ENCODE data around the gene RNASEH1. TPM values are rescaled to one million over a fixed set of nuclear protein-coding genes. Genes with fewer than 3 reads are reported as not detected.
A peak's percentile ranks its signal among the peaks of the same experiment; 100 is the strongest.
"Not testable (repeated sequence)": the region's sequence is repeated elsewhere in the genome, so short reads cannot be mapped to it uniquely, and the experiment has no call there.

RNASEH1 gene
- total and polyA plus RNA-seq, 7 experiments from 2014 or later: 17.6 to 37.6 (median 23.9) TPM

DNA sequence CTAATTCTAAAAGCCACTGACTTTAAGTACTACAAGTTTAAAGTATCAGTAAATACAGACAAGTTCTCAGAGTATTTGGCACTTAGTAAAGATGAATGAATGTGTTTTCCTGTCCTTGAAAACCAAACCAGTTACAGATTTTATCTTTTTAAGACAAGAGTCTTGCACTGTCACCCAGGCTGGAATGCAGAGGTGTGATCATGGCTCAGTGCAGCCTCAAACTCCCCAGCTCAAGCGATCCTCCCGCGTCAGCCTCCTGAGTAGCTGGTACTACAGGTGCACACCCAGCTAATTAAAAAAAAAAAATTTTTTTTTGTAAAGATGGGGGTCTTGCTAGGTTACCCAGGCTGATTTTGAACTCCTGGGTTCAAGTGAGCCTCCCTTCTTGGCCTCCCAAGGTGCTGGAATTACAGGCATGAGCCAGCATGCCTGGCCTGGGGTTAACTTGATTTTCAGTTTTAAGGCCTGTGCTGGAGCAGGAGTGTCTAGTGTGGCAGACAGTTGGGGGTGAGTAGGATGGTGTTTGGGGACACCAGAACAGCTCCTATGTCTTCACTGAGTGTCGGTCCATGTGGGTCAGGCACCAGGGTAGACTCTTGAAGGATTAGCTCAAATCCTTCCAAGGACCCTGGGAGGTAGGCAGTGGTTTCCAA lies 26.6 kb upstream of the RNASEH1 start:
- intact Hi-C loops (cut with micrococcal nuclease): no loop called here
- ATAC-seq: no peak
- no peaks in the 10 kb centered on the region for H3K4me1 ChIP-seq (ENCODE audit: control insufficient read depth in 2 of 2, insufficient read depth in 2 of 2, low read length in 2 of 2)
- peaks cover 15 to 23% (median 17%) of the 10 kb centered on the region in 3 experiments for H3K36me3 ChIP-seq (ENCODE audit: control insufficient read depth in 2 of 3, insufficient read depth in 3 of 3, low read length in 3 of 3)
- H3K4me3 ChIP-seq (ENCODE audit: low read length): no peak overlapping the region
- no peaks in the 10 kb centered on the region for H3K27me3 ChIP-seq (ENCODE audit: control insufficient read depth in 2 of 2, insufficient read depth in 2 of 2, low read length in 2 of 2)
- no peaks in the 10 kb centered on the region for H3K27me3 Mint-ChIP-seq
- no peak overlapping the region for H3K27ac ChIP-seq (ENCODE audit: low read depth, low read length)
- no peak overlapping the region for H3K4me3 Mint-ChIP-seq
- peaks cover 0 to 1% (median 0%) of the 10 kb centered on the region in 11 donors for H3K9me3 Mint-ChIP-seq
- H3K36me3 Mint-ChIP-seq: peaks cover 0 to 33% (median 9%) of the 10 kb centered on the region in 5 donors
- peak overlapping the region in 2 of 9 donors; percentile 38 to 62 for H3K27ac Mint-ChIP-seq
- CTCF ChIA-PET: no interaction called here
- no peaks in the 10 kb centered on the region for H3K9me3 ChIP-seq (ENCODE audit: control insufficient read depth in 2 of 3, low read length in 3 of 3)
- DNase-seq: no peak
- POLR2A ChIA-PET: interaction anchor here (1.4 kb wide), 2 partner anchors 9 to 206 kb away, joined by 4 to 5 read pairs; partner anchors contain the start of gene EIPR1
- H3K4me1 Mint-ChIP-seq: peaks cover 0 to 9% (median 4%) of the 10 kb centered on the region in 7 donors

DNA sequence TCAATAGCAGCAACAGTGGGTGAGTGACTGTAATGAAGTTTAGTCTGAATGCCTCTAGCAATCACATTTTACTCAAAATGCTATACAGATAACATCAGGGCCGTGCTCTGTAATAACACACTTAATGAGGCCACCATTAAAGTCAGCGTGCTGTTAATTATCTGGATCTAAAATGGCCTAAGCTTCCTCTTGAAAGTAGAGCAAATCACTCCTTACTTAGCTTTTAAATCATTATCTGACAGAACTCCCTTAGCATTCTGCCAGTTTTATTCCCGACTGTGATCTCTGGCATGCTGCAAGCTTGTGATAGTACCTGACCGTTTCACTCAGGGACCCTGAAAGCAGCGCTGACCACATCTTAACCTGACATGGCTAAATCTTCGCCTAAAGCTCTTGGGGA lies 25.9 kb upstream of the RNASEH1 start:
- Mint-ChIP-seq H3K27ac (peak overlapping the region in 1 of 9 donors; percentile 38), H3K9me3 (no peaks in the 10 kb centered on the region), H3K4me3 (no peak overlapping the region), H3K4me1 (peaks cover 5 to 14% (median 7%) of the 10 kb centered on the region in 7 donors), H3K27me3 (no peaks in the 10 kb centered on the region), H3K36me3 (peaks cover 0 to 39% (median 13%) of the 10 kb centered on the region in 5 donors)
- Histone ChIP-seq H3K36me3 (ENCODE audit: control insufficient read depth in 2 of 3, insufficient read depth in 3 of 3, low read length in 3 of 3) (peaks cover 18 to 30% (median 21%) of the 10 kb centered on the region in 3 experiments), H3K9me3 (ENCODE audit: control insufficient read depth in 2 of 3, low read length in 3 of 3) (no peaks in the 10 kb centered on the region), H3K27ac (ENCODE audit: low read depth, low read length) (no peak overlapping the region), H3K4me3 (ENCODE audit: low read length) (no peak overlapping the region), H3K27me3 (ENCODE audit: control insufficient read depth in 2 of 2, insufficient read depth in 2 of 2, low read length in 2 of 2) (no peaks in the 10 kb centered on the region), H3K4me1 (ENCODE audit: control insufficient read depth in 2 of 2, insufficient read depth in 2 of 2, low read length in 2 of 2) (no peaks in the 10 kb centered on the region)
- intact Hi-C loops (cut with micrococcal nuclease): no loop called here
- ChIA-PET CTCF (no interaction called here), POLR2A (interaction anchor here (0.6 to 1.4 kb wide), 3 partner anchors 8 to 206 kb away, joined by 4 to 5 read pairs (median 5); partner anchors contain the start of gene EIPR1)
- no peak for ATAC-seq
- no peak for DNase-seq

DNA sequence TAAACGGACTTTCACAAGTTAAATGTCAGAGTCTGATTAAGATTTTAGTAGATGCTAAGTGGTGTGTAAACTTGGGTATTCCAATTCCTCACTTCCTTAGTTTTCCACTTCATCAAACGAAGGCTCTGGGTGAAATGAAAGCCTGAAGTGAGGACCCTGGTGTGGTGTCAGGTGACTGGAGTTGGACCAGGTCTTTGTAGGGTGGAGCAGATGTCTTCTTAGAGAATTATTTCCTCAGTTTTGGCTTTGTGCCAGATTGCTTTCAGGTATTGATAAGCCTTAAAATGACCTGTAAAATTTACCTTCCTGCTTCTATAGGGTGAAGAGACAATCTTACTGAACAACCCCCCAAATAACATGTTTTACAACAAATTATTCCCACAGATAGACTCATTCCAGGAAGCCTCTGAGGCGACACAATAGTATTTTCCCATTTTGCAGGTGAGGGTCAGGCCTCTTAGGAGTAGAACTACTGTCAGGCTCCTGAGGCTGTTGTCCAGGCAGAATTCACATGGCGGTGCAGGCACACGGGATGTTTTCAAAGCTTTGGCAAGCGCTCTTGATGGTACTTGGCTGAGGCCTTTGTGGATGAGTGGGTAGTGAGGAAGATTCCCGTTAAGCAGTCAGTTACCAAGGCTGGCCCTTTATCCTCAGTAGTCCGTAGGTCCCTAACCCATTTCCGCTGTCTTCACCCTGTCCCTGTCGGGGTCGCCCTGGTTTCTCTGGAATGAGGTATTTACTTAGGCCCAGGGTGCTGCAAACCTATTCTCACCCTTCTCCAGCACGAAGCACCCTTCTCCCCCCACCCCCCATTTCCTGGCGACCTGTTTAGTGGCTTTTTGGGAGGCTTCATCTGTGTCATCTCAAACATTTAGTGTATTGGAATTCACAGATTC lies 23.5 kb upstream of the RNASEH1 start:
- no peaks in the 10 kb centered on the region for H3K27me3 ChIP-seq (ENCODE audit: control insufficient read depth in 2 of 2, insufficient read depth in 2 of 2, low read length in 2 of 2)
- CTCF ChIA-PET: no interaction called here
- ATAC-seq: no peak
- H3K36me3 ChIP-seq (ENCODE audit: control insufficient read depth in 2 of 3, insufficient read depth in 3 of 3, low read length in 3 of 3): peaks cover 21 to 52% (median 24%) of the 10 kb centered on the region in 3 experiments
- peak overlapping the region in 3 of 9 donors; percentile 21 to 41 (median 33) for H3K27ac Mint-ChIP-seq
- no peaks in the 10 kb centered on the region for H3K27me3 Mint-ChIP-seq
- peaks cover 16 to 35% (median 29%) of the 10 kb centered on the region in 7 donors for H3K4me1 Mint-ChIP-seq
- no peaks in the 10 kb centered on the region for H3K9me3 Mint-ChIP-seq
- H3K4me3 Mint-ChIP-seq: no peak overlapping the region
- no peak overlapping the region for H3K4me3 ChIP-seq (ENCODE audit: low read length)
- no peak overlapping the region for H3K27ac ChIP-seq (ENCODE audit: low read depth, low read length)
- H3K36me3 Mint-ChIP-seq: peaks cover 0 to 50% (median 31%) of the 10 kb centered on the region in 5 donors
- no peaks in the 10 kb centered on the region for H3K9me3 ChIP-seq (ENCODE audit: control insufficient read depth in 2 of 3, low read length in 3 of 3)
- POLR2A ChIA-PET: interaction anchor here (0.8 kb wide), 1 partner anchor 204 kb away, joined by 3 read pairs; the partner anchor contains the start of gene EIPR1
- H3K4me1 ChIP-seq (ENCODE audit: control insufficient read depth in 2 of 2, insufficient read depth in 2 of 2, low read length in 2 of 2): peaks cover 6 to 11% of the 10 kb centered on the region in 2 donors
- intact Hi-C loops (cut with micrococcal nuclease): no loop called here
- no peak for DNase-seq

DNA sequence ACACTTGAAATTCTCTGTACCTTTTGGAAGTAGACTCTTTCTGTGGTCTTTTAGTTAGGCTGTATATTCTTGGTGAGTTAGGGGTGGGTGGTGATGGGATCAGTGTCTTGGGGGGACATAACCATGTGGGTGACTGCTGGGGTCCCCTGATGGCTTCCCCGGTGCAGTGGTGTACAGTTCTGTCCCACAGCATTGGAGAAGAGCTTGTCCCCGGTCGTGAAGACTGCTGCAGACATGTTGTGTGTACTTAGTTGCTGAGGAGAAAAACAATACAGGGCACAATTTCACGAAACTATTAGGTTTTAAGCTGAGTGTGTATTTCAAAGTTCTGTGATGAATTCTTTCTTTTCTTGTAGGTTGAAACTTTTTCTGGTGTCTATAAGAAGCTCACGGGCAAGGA lies 22.3 kb upstream of the RNASEH1 start:
- H3K27ac ChIP-seq (ENCODE audit: low read depth, low read length): no peak overlapping the region
- no peaks in the 10 kb centered on the region for H3K27me3 Mint-ChIP-seq
- H3K9me3 ChIP-seq (ENCODE audit: control insufficient read depth in 2 of 3, low read length in 3 of 3): no peaks in the 10 kb centered on the region
- CTCF ChIA-PET: interaction anchor here (0.9 kb wide), 1 partner anchor 72 kb away, joined by 3 read pairs; no protein-coding TSS in a partner anchor
- POLR2A ChIA-PET: interaction anchor here (0.6 to 1.6 kb wide), 3 partner anchors 22 to 203 kb away, joined by 3 to 6 read pairs (median 3); partner anchors contain the start of genes EIPR1 and RNASEH1
- peaks cover 6 to 54% (median 40%) of the 10 kb centered on the region in 5 donors for H3K36me3 Mint-ChIP-seq
- H3K4me3 Mint-ChIP-seq: no peak overlapping the region
- peaks cover 21 to 59% (median 24%) of the 10 kb centered on the region in 3 experiments for H3K36me3 ChIP-seq (ENCODE audit: control insufficient read depth in 2 of 3, insufficient read depth in 3 of 3, low read length in 3 of 3)
- intact Hi-C loops (cut with micrococcal nuclease): no loop called here
- H3K27ac Mint-ChIP-seq: peak overlapping the region in 2 of 9 donors; percentile 37 to 74
- H3K4me1 ChIP-seq (ENCODE audit: control insufficient read depth in 2 of 2, insufficient read depth in 2 of 2, low read length in 2 of 2): peaks cover 14 to 19% of the 10 kb centered on the region in 2 donors
- H3K27me3 ChIP-seq (ENCODE audit: control insufficient read depth in 2 of 2, insufficient read depth in 2 of 2, low read length in 2 of 2): no peaks in the 10 kb centered on the region
- H3K9me3 Mint-ChIP-seq: no peaks in the 10 kb centered on the region
- H3K4me3 ChIP-seq (ENCODE audit: low read length): no peak overlapping the region
- H3K4me1 Mint-ChIP-seq: peaks cover 25 to 46% (median 39%) of the 10 kb centered on the region in 7 donors
- ATAC-seq: no peak
- DNase-seq: no peak

DNA sequence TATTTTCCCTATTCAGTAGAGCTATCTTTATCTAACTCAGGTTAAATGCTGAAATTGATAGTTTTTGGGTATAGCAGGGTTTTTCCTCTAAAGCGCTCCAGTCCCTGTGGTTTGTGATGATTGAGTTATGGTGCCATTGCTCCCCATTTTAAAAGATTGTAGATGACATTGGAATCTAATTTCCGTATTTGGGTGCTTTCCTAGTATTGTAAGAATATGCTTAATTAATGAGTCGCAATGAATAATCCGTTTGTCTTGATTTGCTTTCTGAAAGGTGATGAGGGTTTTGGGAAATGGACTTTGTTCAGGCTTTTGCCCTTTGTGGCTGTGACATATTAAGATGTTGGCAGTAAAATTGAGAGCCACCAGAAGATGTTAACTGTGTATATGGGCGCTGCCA lies 20.9 kb upstream of the RNASEH1 start:
- H3K27ac Mint-ChIP-seq: peak overlapping the region in 4 of 9 donors; percentile 6 to 74 (median 51)
- POLR2A ChIA-PET: interaction anchor here (1.1 to 1.6 kb wide), 4 partner anchors 20 to 146 kb away, joined by 3 to 6 read pairs (median 4); partner anchors contain the start of genes ADI1 and RNASEH1

DNA sequence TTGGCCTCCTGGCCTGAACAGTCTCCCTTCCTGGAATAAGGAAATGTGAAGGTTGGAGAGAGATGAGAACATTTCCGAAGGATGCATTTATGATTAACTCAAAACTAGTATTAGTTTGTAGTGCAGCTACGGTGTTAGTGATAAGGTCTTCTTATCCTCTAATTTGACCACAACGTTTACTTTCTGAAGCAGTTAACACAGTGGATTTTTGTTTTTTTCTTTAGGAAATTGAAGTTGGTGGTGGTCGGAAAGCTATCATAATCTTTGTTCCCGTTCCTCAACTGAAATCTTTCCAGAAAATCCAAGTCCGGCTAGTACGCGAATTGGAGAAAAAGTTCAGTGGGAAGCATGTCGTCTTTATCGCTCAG lies 18.1 kb upstream of the RNASEH1 start:
- intact Hi-C loops (cut with micrococcal nuclease): loop anchor here in 1 of 2 donors (5.0 kb wide), 1 partner anchor 964 kb away; no protein-coding TSS in a partner anchor
- POLR2A ChIA-PET: interaction anchor here (0.6 to 4.2 kb wide), 8 partner anchors 8 to 198 kb away, joined by 3 to 55 read pairs (median 4); partner anchors contain the start of genes ADI1, EIPR1 and RNASEH1
- Histone ChIP-seq H3K36me3 (ENCODE audit: control insufficient read depth in 2 of 3, insufficient read depth in 3 of 3, low read length in 3 of 3) (peaks cover 11 to 50% (median 17%) of the 10 kb centered on the region in 3 experiments), H3K4me3 (ENCODE audit: low read length) (peak overlapping the region; percentile 76), H3K27ac (ENCODE audit: low read depth, low read length) (peak overlapping the region; percentile 87), H3K4me1 (ENCODE audit: control insufficient read depth in 2 of 2, insufficient read depth in 2 of 2, low read length in 2 of 2) (peaks cover 14 to 25% of the 10 kb centered on the region in 2 donors)
- H3K9me3 Mint-ChIP-seq; ATAC-seq; H3K27me3 ChIP-seq (ENCODE audit: control insufficient read depth in 2 of 2, insufficient read depth in 2 of 2, low read length in 2 of 2); H3K27me3 Mint-ChIP-seq; H3K9me3 ChIP-seq (ENCODE audit: control insufficient read depth in 2 of 3, low read length in 3 of 3); CTCF ChIA-PET; DNase-seq: not testable (repeated sequence)
- peak overlapping the region; percentile 84 to 97 (median 92) for H3K27ac Mint-ChIP-seq
- peak overlapping the region; percentile 77 to 96 (median 90) for H3K4me3 Mint-ChIP-seq
- peaks cover 6 to 45% (median 38%) of the 10 kb centered on the region in 5 donors for H3K36me3 Mint-ChIP-seq
- H3K4me1 Mint-ChIP-seq: peaks cover 25 to 53% (median 42%) of the 10 kb centered on the region in 7 donors

More for the DNA sequence above, 20.9 kb upstream of the RNASEH1 start:
- Mint-ChIP-seq H3K4me3 (peak overlapping the region in 2 of 10 donors; percentile 0 to 16), H3K36me3 (peaks cover 6 to 50% (median 43%) of the 10 kb centered on the region in 5 donors), H3K4me1 (peaks cover 25 to 52% (median 42%) of the 10 kb centered on the region in 7 donors), H3K9me3 (peaks cover 0 to 4% (median 0%) of the 10 kb centered on the region in 11 donors), H3K27me3 (no peaks in the 10 kb centered on the region)
- Histone ChIP-seq H3K9me3 (ENCODE audit: control insufficient read depth in 2 of 3, low read length in 3 of 3) (no peaks in the 10 kb centered on the region), H3K4me1 (ENCODE audit: control insufficient read depth in 2 of 2, insufficient read depth in 2 of 2, low read length in 2 of 2) (peaks cover 14 to 25% of the 10 kb centered on the region in 2 donors), H3K27me3 (ENCODE audit: control insufficient read depth in 2 of 2, insufficient read depth in 2 of 2, low read length in 2 of 2) (no peaks in the 10 kb centered on the region), H3K27ac (ENCODE audit: low read depth, low read length) (peak overlapping the region; percentile 1), H3K36me3 (ENCODE audit: control insufficient read depth in 2 of 3, insufficient read depth in 3 of 3, low read length in 3 of 3) (peaks cover 15 to 59% (median 24%) of the 10 kb centered on the region in 3 experiments), H3K4me3 (ENCODE audit: low read length) (no peak overlapping the region)
- intact Hi-C loops (cut with micrococcal nuclease): loop anchor here in 1 of 2 donors (5.0 kb wide), 1 partner anchor 967 kb away; no protein-coding TSS in a partner anchor
- CTCF ChIA-PET: no interaction called here
- ATAC-seq (no peak), DNase-seq (no peak)
